Epidermal melanocyte (primary cell): ENCODE data around the gene DMBX1.

Source experiments
- DNase-seq: peaks from one replicate; pipeline ENCODE4 v3.0.0; 2011; ENCODE audit warnings: low spot score; ENCODE audit not compliant: insufficient read length

DMBX1 gene

GRCh38 chr1:46459315-46459714 is 30.3 kb upstream of the DMBX1 start:
- DNase-seq: no peak

DNA sequence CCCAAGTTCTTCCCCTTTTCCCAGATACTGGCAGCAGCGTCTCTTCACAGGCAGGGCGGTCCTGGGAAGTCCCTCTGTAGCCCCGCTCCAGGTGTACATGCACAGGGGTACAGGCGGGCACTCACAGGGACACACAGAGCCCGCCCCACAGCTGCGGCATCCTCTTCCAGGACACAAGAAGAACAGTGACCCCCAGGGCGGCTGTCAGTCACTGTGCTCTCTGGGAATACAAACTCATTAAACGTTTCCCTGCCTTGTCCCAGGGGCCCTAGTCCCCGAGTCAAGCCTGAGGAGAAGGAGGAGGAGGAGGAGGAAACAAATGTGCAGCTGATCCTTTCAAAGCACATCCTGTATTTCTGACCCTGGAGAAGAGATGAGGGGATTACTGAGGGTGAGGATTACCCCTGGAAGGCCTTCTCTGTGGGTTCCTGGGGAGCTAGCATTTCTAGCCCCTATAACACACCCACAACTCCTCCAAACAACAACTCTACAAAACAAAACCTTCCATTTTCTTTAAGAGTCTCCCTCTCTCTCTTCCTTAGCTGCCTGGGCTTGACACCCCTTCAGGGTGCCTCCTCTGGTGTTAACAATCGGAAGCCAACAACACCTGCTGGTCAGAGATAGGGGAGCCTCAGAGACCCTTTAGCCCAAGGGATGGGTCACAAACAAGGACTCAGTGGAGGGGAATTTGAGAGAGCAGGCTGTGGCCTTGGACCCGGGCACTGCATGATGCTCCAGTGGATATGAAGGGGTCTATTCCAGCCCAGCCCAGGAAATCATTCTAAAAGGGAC is 28.4 kb upstream of the DMBX1 start:
- no peak for DNase-seq

DNA sequence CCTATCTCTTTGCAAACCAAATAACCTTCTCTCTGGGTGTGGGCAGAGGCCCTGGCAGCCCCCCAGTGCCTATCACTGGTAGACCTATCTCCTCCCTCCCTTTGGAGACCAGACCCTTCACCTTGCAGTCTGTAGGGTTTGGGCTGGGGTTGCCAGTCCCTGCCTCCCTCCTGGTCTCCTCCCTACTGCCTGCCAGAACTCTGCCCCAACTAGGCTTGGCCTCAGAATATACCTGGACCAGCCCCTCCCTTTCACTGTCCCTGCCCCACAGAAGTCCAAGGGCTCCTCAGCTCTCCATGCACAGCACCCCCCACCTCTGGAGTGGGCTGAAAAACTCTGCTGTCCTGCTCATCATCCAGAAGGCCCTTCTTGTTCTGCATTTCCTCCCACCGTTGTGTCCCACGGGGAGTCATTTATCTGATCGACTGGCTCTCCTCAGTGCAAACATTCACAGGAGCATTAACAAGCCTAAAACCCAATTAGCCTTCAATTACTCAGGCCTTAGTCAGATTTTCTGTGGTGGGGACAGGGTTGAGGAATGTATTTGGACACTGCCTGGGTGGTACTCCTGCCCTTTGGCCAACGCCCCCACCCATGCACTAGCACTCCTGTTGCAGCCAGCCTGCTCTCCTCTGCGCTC is 27.7 kb upstream of the DMBX1 start:
- no peak for DNase-seq

- DNase-seq: no peak
These were observed 25.6 kb upstream of the DMBX1 start for GRCh38 chr1:46464013-46464548.

DNA sequence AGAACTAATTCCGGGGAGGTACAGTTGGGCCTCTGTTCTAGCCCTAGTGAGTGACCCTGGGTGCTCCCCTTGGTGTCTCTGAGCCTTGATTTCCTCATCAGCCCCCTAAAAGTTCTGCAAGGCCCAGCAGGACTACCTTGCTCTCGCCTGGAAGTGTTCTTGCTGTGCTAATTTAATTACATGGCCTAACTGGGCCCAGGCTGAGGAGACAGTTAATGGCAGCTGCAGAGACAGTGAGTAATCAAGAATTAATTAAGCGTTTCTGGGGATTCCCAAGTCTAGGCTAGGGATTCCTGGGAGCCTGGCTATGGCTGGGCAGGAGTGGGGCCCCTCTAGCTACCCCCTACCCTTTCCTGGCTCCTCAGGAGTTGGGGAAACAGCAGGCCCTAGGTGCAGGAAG is 24.7 kb upstream of the DMBX1 start:
- no peak for DNase-seq

GRCh38 chr1:46465981-46466476 is 23.6 kb upstream of the DMBX1 start:
- no peak for DNase-seq

GRCh38 chr1:46466477-46467182 is 23.0 kb upstream of the DMBX1 start:
- DNase-seq: peak; percentile 49

DNA sequence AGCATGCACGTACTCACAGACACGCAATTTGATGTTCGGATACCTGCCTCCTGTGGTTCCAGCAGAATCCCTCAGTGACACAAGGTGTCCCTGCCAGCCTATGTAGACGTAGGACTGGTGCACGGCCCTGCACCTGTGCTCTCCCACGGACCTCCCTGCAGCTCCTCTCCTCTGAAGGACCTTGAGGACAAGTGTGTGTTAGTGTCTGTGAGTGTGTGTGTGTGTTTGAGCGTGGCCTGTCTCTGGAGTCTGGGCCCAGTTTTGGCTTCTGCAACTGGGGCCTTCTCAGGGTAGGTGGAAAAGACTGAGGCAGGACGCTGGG is 22.5 kb upstream of the DMBX1 start:
- DNase-seq: no peak

- no peak for DNase-seq
These were observed 19.8 kb upstream of the DMBX1 start for GRCh38 chr1:46469881-46470280.

- DNase-seq: no peak
These were observed 17.7 kb upstream of the DMBX1 start for GRCh38 chr1:46471848-46472492.

DNA sequence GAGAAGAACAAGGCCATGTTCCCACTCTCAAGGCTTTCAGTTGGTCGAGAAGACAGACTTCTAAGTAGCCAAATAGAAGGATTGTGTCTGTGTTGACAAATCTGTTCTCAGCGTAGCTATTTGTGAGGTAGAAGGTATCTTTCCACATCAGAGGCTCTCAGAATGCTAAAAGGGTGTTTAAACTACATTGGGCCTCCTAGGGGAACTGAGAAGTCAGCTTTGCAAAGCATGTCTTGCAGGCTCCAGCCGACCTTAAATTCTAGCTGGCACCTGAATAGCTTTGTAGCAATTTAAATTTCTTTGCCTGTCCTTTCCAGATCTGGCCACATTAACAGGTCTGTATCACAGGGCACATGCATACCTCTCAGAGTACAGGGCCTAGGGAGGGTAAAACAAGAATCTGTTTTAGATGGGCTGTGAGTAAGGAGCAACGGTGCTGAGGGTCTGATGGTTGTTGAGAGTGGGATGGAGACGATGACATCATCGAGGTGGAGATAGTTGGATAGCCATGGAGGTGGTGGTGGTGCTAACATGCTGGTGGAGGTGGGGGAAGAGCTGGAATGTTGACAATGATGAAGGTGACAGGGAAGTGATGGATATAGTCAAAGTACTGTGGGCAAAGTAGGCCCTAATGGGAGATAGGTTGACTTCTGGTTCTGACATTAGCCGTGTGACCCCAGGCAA is 17.0 kb upstream of the DMBX1 start:
- DNase-seq: no peak

- DNase-seq: no peak
These were observed 15.6 kb upstream of the DMBX1 start for GRCh38 chr1:46473991-46474390.

DNA sequence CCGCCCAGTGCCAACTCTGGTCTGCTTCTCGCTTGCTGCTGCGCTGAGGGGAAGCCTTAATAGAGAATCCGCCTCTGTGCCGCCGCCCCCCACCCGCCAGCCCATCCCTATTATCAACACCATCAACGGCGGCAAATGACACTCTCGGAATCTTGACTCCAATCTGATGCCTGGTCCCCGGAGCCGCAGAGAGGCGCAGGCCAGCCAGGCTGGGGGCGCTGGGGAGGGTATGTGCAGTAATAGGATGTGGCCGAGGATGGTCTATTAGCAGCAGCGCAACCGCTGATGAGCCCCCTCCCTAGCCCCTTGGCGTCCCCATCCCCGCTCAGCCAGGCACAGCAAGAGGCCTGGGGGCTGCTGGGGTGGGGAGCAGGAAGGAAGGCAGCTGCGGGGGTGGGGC is 15.1 kb upstream of the DMBX1 start:
- no peak for DNase-seq

GRCh38 chr1:46476673-46477072 is 13.0 kb upstream of the DMBX1 start:
- no peak for DNase-seq

DNA sequence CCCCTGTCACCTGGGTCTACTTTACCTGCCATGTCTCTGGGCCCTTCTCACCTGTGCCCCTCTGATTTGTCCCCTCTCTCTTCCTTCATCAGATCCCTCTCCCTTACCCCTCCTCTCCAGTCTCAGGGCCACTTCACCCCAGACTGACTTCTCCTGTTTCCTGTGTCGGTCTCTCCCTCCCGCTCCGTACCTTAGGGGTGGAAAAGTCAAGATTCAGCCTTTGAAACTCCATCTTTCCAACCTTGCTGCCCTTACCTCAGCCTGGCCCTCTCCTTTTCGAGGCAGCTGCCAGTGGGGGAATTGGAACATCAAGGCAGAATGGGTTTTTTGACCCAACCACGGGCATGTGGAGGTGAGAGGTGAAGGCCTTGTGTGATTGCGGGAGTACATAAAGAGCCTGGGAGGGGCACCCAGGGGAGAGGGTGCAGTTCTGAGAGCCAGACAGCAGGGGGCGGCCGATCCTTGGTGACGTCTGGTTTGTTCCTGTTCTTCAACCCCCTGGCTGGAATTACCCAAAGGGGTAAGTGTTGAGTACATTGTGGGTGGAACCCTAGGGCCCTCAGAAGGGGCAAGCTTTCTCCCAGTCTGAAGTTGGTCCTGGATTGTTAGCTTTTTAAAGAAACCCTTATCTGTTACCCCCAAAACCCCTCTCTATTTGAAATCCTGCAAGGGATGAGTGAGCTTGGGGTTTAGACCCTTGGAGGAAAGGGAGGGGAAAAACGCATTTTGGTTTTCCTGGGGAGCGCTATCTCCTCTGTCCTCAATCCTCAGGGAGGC is 12.3 kb upstream of the DMBX1 start:
- peak; percentile 91 for DNase-seq

GRCh38 chr1:46478721-46479485 is 10.7 kb upstream of the DMBX1 start:
- DNase-seq: no peak

DNA sequence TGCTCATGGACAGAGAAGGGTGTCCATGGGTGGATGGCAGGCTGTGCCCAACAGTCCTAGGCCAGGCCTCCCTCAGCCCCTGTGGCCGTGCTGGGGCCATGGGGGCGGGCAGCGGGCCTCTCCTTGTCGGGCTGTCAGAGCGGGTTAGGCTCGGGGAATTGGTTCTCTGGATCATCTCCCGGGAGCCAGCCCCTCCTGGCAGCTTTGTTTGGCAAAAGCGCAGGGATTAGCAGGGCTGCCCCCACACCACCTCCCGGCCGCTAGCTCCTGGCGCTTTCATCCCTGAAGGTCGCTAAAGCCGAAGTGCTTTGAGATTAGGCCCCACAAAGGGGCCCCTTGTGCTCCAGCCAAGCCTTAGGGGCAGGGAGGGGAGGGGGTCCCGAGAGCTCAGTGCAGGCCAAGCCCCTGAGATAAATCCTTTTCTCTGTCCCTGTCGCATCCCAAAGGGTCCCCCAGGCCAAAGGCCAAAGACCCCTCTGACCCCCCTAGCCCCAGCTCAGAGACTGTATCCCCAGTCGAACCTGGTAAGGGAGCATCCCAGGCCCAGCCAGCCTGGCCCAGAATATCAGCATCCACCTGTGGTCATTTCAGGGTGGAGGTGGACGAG is 9.8 kb upstream of the DMBX1 start:
- no peak for DNase-seq

DNA sequence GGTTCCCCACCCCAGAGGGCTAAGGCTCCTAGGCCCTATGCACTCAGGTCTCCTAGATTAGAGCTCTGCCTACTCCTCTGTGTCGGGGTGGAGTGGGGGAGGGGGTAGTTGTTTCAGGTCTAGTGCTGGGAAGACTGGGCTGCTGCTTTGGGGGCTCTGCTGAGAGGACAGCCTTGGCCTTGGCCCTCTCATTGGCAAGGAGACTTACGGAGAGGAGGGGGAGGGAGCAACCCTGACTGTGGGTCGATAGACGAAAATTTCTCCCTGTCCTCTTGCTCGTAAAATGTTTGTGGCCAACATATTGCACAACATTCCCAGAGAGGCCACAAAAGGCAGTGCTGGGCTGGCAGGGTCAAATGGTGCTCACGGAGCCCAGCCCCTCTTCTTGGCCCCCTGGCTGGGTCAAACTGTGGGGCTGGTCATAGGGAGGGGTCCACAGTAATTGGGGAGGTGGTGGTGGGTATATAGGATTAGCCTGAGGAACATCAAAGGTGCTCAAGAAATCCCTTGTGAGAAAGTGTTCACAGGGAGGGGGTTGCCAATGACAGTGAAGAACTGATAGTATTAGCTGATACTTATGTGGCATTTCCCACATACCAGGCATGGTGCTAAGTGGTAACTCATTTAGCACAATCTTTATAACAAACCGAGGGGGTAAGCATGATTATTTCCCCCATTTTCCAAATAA is 8.5 kb upstream of the DMBX1 start:
- DNase-seq: no peak

DNA sequence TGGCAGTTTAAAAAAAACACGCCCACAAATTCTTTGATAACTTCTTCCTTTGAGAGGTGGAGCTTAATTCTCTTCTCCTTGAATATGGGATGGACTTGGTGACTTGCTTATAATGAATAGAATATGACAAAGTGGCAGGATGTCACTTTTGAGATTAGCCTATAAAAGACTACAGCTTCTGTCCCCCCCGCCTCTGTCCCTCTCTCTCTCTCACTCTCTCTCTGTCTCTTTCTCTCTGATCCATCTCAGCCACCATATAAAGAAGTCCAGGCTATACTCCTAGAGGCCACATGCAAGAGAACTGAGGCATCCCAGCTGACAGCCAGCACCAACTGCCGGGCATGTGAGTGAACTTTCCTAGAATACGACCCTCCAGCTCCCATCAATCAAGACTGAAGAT is 7.7 kb upstream of the DMBX1 start:
- DNase-seq: no peak
